ENCODE measurements around the gene MAPK10.
"Not testable (repeated sequence)": the region's sequence is repeated elsewhere in the genome, so short reads cannot be mapped to it uniquely, and the experiment has no call there.

MAPK10 gene

DNA sequence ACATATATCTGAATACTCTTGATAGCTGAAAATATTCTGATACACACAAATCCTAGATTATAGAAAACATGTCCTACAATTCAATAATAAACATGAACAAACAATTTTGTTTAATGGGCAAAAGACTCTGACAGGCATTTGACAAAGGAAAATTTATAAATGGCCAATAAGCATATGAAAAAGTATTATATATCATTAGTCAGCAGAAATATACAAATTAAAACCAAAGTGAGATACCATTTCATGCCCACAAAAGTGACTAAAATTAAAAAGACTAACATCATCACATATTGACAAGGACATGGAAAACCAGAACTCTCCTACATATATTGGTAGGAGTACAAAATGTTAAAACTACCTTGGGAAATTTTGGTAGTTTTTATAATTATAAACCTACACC is 2.7 kb upstream of the MAPK10 start:
- Mint-ChIP-seq H3K4me1 (peaks cover 11% of the 10 kb centered on the region), H3K4me3 (no peak overlapping the region), H3K36me3 (ENCODE audit: low read depth) (no peaks in the 10 kb centered on the region), H3K27me3 (peaks cover 2% of the 10 kb centered on the region), H3K9me3 (no peaks in the 10 kb centered on the region), H3K27ac (no peak overlapping the region)
- no peak for ATAC-seq
- DNase-seq: no peak

DNA sequence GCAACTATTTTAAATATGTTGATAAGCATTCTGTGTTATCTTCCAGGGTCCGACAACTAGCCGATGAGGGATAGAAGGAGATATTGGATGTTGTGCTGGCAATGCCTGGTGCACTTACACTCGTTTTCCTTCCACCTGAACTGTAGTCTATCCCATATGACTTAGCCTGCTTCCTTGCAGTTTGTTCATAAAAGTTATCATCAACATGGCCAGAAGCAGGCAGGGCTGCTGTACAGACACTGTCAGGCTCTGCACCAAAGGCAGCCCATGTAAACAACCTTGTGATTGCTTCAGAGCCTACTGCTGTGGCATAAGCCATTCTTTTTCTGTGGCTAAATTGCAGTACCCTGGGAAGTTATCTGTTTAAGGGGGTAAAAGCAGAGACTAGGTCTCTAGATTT is 1.6 kb downstream of the MAPK10 start:
- Mint-ChIP-seq H3K27me3 (peaks cover 2% of the 10 kb centered on the region), H3K9me3 (no peaks in the 10 kb centered on the region), H3K36me3 (ENCODE audit: low read depth) (no peaks in the 10 kb centered on the region), H3K4me3 (no peak overlapping the region), H3K27ac (no peak overlapping the region), H3K4me1 (peaks cover 11% of the 10 kb centered on the region)
- ATAC-seq (no peak), DNase-seq (no peak)

DNA sequence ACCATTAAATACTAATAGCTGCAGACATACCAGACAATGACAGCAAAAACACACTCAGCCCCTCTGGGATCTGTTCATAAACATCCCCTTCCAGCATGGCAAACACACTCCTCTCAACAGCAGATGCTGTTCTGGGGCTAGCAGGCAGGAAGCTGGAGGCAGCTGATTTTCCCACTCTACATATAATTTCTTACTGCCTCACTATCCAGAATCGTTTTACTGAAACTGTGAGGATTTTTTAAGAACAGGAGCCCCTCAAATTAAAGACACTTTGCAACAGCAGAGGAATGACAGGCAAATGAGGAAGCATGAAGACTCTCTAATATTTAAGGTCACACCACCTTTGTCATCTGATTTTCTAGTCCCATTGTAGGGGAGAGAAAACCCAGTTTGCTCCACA is 2.2 kb downstream of the MAPK10 start:
- Mint-ChIP-seq H3K9me3 (no peaks in the 10 kb centered on the region), H3K27me3 (no peaks in the 10 kb centered on the region), H3K36me3 (ENCODE audit: low read depth) (no peaks in the 10 kb centered on the region), H3K4me3 (no peak overlapping the region), H3K27ac (no peak overlapping the region), H3K4me1 (peaks cover 11% of the 10 kb centered on the region)
- no peak for DNase-seq
- no peak for ATAC-seq

DNA sequence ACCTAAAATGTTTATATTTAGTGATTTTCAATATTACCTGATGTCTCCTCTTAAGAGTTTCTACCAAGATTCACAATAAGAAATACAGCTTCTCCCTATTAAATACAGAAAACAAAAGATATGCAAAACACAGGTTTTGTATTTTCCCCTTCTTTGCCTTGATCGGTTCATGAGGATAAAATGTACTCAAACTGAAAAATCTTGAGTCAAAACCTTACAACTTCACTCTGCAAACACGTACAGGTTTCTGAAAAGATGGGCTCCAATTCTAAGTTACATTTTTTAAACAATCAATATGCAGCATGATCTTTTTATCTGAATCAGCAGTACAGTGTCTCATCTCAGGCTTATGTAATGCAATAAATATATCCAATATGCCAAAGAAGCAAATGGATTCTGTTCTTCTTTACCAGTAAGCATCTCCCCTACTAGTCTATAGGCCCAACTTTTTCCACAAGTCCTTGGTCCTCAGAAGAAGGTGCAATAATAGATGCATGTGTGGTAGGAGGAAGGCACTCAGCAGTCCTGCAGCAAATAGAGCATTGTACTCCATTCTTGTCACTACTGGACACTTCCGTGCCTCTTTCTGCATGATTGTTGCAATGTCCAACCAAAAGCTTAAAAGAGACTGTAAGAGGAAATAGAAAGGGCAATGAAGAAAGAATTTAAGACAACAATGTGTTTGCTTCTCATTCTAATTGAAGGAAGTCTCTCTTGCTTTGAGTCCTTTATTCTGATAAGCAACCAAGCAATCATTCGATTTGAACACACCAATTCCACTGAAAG is 3.2 kb downstream of the MAPK10 start:
- no peak for ATAC-seq
- no peaks in the 10 kb centered on the region for H3K36me3 Mint-ChIP-seq (ENCODE audit: low read depth)
- no peaks in the 10 kb centered on the region for H3K27me3 Mint-ChIP-seq
- no peak for DNase-seq
- H3K27ac Mint-ChIP-seq: no peak overlapping the region
- no peak overlapping the region for H3K4me3 Mint-ChIP-seq
- H3K9me3 Mint-ChIP-seq: no peaks in the 10 kb centered on the region
- peaks cover 11% of the 10 kb centered on the region for H3K4me1 Mint-ChIP-seq

DNA sequence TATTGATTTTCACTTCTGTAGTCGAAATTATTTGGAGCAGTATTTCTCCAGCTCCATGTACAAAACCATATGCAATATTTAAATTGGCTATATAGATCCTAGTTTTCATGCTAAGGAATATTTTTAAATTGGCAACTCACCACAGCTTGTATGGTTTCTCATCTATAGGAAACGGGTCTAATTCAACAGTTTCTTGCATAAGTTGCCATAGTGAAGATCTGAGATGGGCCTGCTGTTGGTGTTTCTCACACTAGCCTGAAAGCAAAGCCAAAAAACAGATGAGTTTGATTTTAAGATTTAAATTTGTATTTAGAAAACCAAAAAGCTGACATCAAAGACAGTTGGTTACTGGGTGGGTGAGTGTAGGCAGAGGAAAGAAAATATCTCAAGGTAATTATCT is 5.5 kb downstream of the MAPK10 start:
- Mint-ChIP-seq H3K4me1 (peaks cover 2% of the 10 kb centered on the region), H3K4me3 (no peak overlapping the region), H3K9me3 (no peaks in the 10 kb centered on the region), H3K27ac (no peak overlapping the region), H3K36me3 (ENCODE audit: low read depth) (no peaks in the 10 kb centered on the region), H3K27me3 (no peaks in the 10 kb centered on the region)
- DNase-seq (no peak), ATAC-seq (no peak)

DNA sequence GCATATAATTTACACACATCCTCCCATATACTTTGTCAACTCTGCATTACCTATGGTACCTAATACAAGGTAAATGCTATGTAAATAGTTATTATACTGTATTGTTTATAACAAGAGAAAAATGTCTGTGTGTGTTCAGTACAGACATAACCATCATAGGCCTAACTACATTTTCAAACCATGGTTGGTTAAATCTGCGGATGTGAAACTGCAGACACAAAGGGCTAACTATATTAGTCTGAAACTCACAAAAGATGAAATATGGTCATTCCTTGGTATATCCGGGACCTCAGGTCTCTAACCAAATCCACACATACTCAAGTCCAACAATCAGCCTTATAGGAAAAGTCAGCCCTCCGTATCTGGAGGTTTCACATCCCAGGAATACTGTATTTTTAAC is 13.5 kb downstream of the MAPK10 start:
- Mint-ChIP-seq H3K27me3 (no peaks in the 10 kb centered on the region), H3K4me3 (no peak overlapping the region), H3K36me3 (ENCODE audit: low read depth) (no peaks in the 10 kb centered on the region), H3K9me3 (no peaks in the 10 kb centered on the region), H3K27ac (no peak overlapping the region), H3K4me1 (no peaks in the 10 kb centered on the region)
- ATAC-seq: no peak
- no peak for DNase-seq

DNA sequence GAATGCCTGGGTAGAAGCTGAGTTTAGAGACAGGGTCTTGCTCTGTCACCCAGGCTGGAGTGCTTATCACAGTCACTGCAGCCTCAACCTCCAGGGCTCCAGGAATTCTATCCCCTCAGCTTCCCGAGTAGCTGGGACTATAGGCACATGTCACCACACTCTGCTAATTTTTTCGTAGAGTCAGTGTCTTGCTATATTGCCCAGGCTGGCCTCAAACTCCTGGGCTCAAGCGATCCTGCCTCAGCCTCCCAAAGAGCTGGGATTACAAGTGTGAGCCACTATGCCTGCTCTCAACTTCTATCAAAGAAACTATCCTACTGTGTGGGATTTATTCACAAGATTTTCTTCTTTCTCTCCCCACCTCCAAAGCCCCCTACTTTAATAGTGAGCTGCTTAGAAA is 15.7 kb downstream of the MAPK10 start:
- H3K27me3 Mint-ChIP-seq: no peaks in the 10 kb centered on the region
- ATAC-seq (no peak), DNase-seq (no peak)
- H3K27ac Mint-ChIP-seq: no peak overlapping the region
- H3K36me3 Mint-ChIP-seq (ENCODE audit: low read depth): no peaks in the 10 kb centered on the region
- H3K4me3 Mint-ChIP-seq: no peak overlapping the region
- H3K4me1 Mint-ChIP-seq: no peaks in the 10 kb centered on the region
- H3K9me3 Mint-ChIP-seq: no peaks in the 10 kb centered on the region

DNA sequence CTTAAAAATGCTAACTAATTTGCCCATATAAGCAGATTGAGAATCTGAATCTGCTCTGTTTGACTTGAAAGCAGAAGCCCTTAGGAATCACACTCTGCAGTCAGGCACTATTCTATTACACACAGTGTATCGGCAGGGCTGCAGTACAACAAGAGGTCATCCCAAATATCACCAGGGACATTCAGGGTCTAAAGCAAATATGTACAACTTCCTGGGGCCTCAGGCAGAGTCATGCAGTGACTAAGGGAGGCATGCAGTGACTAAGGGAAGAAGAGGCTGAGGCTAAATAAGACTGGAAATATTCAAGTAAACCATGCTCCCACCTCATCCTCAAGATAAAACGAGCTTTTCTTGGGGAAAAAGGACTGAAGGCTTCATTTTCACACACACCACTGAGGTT is 20.9 kb downstream of the MAPK10 start:
- H3K27me3 Mint-ChIP-seq: no peaks in the 10 kb centered on the region
- H3K4me3 Mint-ChIP-seq: no peak overlapping the region
- ATAC-seq (no peak), DNase-seq (no peak)
- no peak overlapping the region for H3K27ac Mint-ChIP-seq
- H3K9me3 Mint-ChIP-seq: no peaks in the 10 kb centered on the region
- no peaks in the 10 kb centered on the region for H3K36me3 Mint-ChIP-seq (ENCODE audit: low read depth)
- no peaks in the 10 kb centered on the region for H3K4me1 Mint-ChIP-seq

DNA sequence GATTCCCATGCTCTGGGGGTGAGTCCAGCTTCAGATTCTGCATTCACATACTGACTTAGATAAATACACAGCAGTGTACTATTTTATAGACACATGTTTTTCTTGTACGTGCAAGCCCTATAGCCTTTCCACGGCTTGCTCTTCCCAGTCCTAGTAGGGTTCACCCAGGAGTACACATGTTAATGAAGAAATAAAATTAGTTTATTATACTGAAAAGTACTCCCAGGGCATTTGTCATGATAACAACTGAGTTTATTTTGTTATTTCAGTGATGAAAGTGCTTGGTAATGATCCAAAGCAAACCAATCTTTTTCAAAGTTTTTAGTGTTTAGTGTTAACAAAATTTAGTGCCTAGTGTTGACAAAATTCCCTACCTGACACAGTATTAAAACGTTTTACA is 21.3 kb downstream of the MAPK10 start:
- Mint-ChIP-seq H3K4me3 (no peak overlapping the region), H3K27ac (no peak overlapping the region)

DNA sequence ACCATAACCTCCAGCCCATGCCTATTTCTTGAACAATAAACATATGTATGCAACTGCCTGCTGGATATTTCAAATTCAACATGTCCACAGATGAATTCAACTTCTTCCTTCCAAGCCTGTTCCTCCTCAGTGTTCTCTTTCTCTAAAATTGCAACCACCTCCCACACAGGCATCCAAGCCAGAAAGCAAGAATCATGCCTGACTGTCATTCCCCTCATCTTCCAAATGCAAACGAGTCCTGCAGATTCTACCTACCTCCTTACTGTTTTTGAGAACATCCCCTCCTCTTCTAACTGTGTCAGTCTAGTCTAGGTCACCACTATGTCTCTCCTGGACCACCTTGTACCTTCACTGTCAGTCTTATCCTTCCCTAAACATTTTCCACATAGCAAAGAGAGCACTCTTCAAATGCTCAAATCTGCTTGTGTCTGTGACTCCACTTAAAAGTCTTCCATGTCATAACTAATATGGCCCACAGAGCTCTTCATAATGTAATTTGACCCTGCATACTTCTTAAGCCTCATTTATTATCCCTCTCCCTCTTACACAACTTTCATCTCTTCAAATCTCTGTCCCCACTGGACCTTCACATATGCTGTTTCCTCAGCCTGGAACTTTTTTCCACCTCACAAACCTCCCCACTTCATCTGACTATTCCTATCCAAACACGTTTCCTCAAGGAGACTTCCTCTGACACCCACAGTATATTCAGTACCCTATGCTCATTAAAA is 25.7 kb downstream of the MAPK10 start:
- DNase-seq: no peak
- ATAC-seq: no peak

More for the DNA sequence above, 21.3 kb downstream of the MAPK10 start:
- DNase-seq (no peak), ATAC-seq (no peak)
- no peaks in the 10 kb centered on the region for H3K27me3 Mint-ChIP-seq
- H3K36me3 Mint-ChIP-seq (ENCODE audit: low read depth): no peaks in the 10 kb centered on the region
- H3K4me1 Mint-ChIP-seq: no peaks in the 10 kb centered on the region
- no peaks in the 10 kb centered on the region for H3K9me3 Mint-ChIP-seq

DNA sequence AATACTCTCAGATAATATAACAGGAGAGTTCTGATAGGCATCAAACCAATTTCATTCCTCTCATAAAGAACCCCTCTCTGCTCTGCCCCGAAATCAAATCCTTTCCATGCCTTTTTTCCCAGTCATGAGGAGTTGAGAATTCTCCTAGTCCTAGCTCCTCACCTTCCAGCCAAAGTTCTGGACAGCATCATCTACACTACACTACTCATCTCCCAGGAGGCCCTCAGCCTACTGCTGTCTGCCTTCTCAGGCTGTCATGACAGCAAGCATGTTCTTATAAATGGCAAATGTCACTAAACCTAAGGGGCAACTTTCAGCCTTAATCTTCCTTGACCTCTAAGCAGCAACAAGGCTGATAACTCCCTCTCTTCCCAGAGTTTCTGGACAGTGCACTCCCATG is 26.6 kb downstream of the MAPK10 start:
- no peak for ATAC-seq
- Mint-ChIP-seq H3K27ac (no peak overlapping the region), H3K27me3 (no peaks in the 10 kb centered on the region)

More for the DNA sequence above, 25.7 kb downstream of the MAPK10 start:
- Mint-ChIP-seq H3K4me3 (no peak overlapping the region), H3K27ac (no peak overlapping the region), H3K27me3 (no peaks in the 10 kb centered on the region), H3K9me3 (no peaks in the 10 kb centered on the region), H3K4me1 (no peaks in the 10 kb centered on the region), H3K36me3 (ENCODE audit: low read depth) (no peaks in the 10 kb centered on the region)

DNA sequence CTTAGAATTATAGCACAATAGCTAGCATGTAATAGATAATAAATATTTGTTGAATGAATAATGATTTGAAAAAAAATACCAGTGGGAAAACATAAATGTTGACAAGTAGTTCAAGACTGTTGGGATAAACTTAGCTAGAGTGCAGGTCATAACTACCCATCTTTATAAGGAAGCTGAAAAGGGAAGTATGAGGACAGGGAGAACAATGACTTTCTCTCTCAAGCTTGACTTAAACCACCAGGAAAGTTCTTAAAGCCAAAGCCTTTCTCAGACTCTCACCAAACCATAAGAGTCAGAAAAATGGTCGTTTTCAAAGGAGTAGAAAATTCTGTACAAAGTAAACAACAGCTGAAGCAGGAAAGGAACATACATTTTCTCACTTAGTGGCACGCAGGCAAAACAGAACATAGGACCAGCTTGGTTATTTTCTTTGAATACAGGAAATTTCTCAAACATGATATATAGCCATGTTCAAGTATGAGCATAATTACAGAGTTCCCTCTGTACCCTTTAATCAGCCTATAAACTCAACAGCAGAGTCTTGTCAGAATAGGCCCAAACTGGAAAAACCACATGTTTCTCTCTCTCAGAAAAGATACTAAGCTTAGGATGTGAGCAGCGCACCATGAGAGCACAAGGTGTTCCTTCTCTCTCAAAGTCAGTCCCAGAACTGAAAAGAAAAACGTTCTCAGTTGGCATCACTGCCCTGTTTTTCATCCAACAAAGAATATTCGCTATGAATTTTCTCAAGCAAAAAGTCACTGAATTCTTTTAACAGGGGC is 28.7 kb downstream of the MAPK10 start:
- H3K4me3 Mint-ChIP-seq: no peak overlapping the region
- no peaks in the 10 kb centered on the region for H3K4me1 Mint-ChIP-seq
- H3K36me3 Mint-ChIP-seq (ENCODE audit: low read depth): no peaks in the 10 kb centered on the region
- DNase-seq (no peak), ATAC-seq (no peak)
- H3K27ac Mint-ChIP-seq: no peak overlapping the region
- H3K27me3 Mint-ChIP-seq: no peaks in the 10 kb centered on the region
- no peaks in the 10 kb centered on the region for H3K9me3 Mint-ChIP-seq

More for the DNA sequence above, 26.6 kb downstream of the MAPK10 start:
- Mint-ChIP-seq H3K9me3 (no peaks in the 10 kb centered on the region), H3K4me3 (no peak overlapping the region), H3K4me1 (no peaks in the 10 kb centered on the region), H3K36me3 (ENCODE audit: low read depth) (no peaks in the 10 kb centered on the region)
- DNase-seq: no peak

DNA sequence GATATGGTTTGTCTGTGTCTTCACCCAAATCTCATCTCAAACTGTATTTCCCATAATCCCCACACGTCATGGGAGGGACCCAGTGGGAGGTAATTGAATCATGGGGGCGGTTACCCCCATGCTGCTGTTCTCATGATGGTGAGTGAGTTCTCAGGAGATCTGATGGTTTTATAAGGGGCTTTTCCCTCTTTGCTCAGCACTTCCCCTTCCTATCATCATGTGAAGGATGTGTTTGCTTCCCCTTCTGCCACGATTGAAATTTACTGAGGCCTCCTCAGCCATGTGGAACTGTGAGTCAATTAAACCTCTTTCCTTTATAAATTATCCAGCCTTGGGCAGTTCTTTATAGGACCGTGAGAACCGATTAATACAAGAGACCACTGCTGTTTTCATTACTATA is 29.4 kb downstream of the MAPK10 start:
- not testable (repeated sequence) for H3K4me3 Mint-ChIP-seq; H3K27me3 Mint-ChIP-seq; H3K4me1 Mint-ChIP-seq; DNase-seq; ATAC-seq; H3K9me3 Mint-ChIP-seq; H3K36me3 Mint-ChIP-seq (ENCODE audit: low read depth); H3K27ac Mint-ChIP-seq

DNA sequence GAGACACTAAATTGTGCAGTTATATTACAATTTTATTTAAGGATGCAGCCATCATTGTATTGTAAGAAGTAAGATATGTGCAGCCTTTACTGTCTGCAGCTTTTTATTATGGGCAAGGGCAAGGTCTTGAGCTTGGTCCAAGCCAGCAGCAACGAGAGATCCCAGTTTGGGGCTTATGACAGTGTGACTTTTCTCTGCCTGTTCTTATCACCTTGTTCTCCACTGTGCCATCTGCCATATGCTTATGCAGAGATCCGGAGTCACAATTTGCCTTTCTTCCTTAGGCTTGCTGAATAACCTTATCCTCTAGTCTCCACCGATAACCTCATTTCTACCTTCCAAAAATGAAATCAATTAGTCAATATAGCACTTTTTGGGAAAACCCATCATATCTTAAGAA is 30.4 kb downstream of the MAPK10 start:
- DNase-seq (no peak), ATAC-seq (no peak)
- no peaks in the 10 kb centered on the region for H3K36me3 Mint-ChIP-seq (ENCODE audit: low read depth)
- H3K4me3 Mint-ChIP-seq: no peak overlapping the region
- no peaks in the 10 kb centered on the region for H3K9me3 Mint-ChIP-seq
- no peaks in the 10 kb centered on the region for H3K27me3 Mint-ChIP-seq
- no peaks in the 10 kb centered on the region for H3K4me1 Mint-ChIP-seq
- H3K27ac Mint-ChIP-seq: no peak overlapping the region

DNA sequence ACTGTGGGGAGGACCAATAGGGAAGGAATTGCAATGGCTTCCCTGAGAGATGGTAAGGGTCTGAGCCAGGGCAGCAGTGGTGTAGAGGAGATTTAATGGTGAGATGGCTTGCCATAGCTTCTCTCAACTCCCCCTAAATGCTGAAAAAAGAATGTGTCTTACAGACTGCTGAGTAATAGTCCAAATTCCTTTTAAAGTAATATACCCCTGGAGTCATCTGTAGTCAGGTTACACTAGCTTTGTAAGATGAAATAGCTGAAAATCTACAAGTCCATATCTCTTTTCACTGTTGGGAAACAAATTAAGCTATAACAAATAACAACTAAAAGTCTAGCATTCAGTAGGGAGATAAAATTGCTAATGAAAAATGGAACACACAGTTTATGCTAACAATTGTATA is 33.5 kb downstream of the MAPK10 start:
- H3K4me1 Mint-ChIP-seq: no peaks in the 10 kb centered on the region
- ATAC-seq: no peak
- no peak for DNase-seq
- H3K36me3 Mint-ChIP-seq (ENCODE audit: low read depth): no peaks in the 10 kb centered on the region
- H3K4me3 Mint-ChIP-seq: no peak overlapping the region
- H3K27me3 Mint-ChIP-seq: no peaks in the 10 kb centered on the region
- no peak overlapping the region for H3K27ac Mint-ChIP-seq
- no peaks in the 10 kb centered on the region for H3K9me3 Mint-ChIP-seq
